HG03354 (cell line): ENCODE data around the gene LCP1.

Experiments used
- ATAC-seq: cut with Tn5 transposase; IDR thresholded peaks from one replicate; pipeline ENCODE4 v1.9.1; 2021; ENCODE audit warnings: mild to moderate bottlenecking; ENCODE audit not compliant: unreplicated experiment, poor library complexity, severe bottlenecking

LCP1 gene

DNA sequence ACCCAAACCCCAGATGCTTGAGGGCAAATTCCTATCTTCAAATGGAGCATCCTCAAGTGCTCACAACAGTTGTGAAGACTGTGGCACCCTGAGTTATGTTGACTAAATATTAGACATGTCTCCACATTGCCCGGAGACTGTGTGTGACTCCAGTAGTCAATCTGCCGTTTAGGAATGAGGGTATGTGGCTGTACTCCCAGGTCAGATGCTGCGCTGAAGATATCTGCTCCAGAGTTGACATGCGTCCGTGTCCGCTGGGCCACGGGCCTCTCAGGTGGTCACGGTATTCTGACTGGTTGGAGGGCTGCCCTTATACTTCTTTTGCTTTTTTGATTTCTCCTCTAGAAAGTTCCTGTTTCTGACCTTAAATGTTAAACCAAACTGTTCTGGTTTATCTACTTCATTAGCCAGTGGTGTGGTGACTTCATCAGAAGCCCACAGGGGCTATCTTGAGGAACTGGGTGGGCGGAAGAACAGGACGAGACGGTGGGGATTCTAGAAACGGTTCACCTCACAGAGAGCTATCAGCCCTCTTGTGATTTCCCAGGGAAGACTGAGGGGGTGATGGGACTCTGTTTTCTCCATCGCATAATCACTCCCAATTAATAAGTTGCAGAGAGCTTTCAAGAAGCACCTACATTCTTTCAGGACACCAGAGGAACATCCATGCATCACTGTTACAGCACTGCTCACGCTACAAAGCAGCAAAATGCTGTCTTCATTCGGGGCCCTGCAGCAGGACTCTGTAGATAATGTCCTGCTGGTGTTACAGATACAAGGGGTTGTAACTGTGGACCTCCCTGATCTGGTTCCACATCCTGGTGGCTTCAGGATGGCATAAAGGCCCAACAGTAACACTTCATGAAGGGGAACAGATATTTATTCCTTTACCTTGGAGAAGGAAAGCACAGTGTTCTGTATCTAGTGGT, 1.3 kb upstream of the LCP1 start:
- no peak for ATAC-seq

DNA sequence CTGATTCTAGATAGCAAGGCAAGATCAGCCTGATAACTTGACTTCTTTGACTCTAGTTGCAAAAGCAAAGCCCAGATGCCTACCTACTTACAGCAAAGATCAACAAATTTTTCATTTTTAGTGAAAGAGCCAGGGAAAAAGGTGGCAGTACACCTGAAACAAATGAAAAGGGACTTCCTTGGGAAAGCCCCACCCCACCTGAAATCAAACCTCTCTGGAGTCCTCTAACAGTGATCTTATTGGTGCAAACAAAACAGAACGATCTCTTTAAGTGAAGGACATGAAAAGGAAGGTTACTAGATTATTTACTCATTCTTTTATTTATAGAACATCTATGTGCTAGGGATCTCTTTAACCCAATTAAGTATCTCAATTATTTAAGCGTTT, 507 bp upstream of the LCP1 start:
- ATAC-seq, result peak; percentile 2

DNA sequence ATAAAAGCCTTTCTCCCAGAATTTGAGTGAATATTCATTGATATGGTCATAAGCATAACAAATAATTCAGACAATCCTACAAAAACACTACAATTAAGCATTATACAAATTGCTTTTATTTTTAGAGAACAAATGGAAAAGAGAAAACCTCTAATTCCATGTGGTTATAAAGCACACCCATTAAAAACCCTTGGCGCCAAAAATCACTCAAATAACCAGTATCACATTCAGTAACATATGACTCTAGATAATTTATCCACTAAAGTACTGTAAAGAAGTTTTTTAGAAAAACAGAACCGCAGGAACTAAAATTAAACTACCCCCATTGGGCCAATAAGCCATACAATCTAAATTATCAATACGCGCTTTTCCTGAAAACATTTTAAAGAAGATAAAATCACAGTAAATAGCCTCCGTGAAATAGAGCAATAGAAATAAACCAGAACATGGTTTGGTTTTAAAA, 569 bp downstream of the LCP1 start:
- no peak for ATAC-seq

DNA sequence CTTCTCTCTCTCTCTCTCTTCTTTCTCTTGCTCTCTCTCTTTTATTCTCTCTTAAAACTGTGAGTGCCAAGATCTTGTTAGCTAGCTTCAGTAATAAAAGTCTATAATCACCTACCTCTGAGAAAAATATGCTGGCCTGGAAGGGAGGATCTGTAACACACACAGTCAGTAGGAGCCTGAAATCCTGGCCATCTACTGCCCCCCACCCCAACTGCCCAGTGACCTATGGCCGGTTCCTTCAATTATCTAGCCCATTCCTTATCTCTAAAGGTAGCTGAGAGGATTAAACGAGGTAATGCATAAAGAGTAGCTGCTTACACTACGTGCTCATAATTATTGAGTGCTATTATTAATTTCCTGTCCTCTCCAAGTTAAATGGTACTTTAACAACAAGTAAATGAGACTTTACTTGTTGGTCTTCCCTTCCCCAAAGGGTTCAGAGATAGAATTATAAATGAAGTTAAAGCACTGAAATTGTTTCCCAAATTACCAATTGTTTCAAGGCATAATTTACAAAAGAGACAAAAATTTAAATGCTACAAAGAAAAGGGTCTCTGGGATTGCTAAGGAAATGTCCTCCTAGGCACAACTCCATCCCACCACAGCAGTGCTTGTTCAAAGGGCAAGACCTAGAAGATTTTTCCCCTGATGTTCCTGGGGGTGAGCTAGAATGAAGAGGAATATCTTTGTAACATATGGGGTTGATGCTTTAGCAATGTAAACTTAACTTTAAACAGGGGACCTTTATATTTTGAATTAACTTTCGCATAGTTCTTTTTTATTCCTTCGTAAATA, 1.8 kb downstream of the LCP1 start:
- no peak for ATAC-seq

DNA sequence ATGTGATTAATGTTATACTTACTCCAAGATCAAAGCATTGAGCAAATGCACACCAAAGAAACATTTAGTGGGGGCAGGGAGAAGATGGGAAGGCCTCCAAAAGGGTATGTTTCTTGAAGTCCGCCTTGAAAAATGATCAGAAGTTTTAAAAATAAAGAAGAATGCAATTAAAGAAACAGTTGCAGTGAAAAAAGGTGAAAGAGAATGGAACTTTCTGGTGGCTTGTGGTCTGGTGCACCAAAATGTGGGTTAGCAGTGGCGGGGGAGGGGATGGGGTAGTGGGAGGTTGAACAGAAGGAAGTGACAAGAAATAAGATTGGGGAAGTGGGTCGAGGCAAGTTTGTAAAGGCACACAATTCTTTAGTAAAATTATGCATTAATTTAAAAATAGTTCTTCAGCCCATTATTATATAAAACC, 2.5 kb downstream of the LCP1 start:
- ATAC-seq, result no peak

GRCh38 chr13:46178821-46179220, 3.2 kb downstream of the LCP1 start:
- ATAC-seq, result no peak

- ATAC-seq, result no peak
Observed at GRCh38 chr13:46178143-46178542, 3.8 kb downstream of the LCP1 start.

- peak; percentile 42 for ATAC-seq
Observed at GRCh38 chr13:46176756-46177155, 5.2 kb downstream of the LCP1 start.

- ATAC-seq, result no peak
Observed at GRCh38 chr13:46173656-46174055, 8.3 kb downstream of the LCP1 start.

DNA sequence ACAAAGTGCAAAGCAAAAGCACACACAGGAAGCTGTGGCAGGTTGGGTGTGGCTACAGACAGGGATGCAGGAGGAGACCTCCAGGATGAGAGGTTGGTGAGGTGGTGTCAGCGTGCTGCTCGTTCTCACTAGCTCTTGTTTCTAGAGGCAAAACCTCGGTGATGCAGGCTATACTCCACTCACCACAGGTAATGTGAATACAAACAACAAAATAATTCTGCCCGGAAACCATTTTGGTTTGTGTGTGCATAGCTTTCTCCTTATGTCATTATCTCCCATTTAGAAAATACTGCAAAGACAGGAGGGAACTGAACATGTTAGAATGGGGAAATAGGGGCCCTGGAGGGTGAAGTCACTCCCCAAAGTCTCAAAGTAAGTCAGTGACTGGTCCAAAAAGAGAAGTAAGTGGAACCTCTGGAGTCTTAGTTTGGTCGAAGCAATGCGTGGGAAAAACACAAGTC, 9.4 kb downstream of the LCP1 start:
- no peak for ATAC-seq

DNA sequence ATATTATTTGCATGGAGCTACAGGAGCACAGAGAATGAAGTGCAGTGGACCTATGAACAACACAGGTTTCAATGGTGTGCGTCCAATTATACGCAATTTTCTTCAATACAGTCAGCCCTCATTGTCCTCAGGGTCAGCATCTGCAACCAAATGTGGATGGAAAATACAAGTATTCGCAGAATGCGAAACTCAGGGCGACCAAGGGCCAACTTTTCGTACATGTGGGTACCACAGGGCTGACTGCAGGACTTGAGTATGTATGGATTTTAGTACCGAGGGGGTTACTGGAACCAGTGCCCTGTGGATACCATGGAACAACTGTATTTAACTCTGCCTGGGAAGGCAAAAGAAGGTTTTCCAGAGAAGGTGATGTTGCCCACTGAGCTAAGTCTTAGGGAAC, 10.2 kb downstream of the LCP1 start:
- ATAC-seq, result no peak

DNA sequence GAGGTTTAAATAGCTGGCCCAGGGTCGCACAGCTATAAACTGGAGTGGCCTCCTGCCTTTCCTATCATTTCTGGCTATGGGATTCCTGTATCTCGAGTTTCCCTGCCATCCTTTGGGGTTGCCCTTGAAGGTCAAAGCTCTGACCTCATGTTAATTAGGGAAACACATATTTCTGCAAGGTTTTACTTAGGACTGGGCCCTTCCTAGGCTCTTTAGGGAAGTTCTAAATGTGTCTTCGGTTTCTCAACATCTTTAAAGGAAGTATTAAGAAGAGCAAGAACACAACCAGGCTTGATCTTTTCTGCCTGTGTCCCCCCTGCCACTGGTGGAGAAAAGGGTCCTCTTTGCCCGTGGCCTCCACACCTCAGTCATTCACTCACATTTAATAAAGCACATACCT, 10.8 kb downstream of the LCP1 start:
- ATAC-seq, result no peak

DNA sequence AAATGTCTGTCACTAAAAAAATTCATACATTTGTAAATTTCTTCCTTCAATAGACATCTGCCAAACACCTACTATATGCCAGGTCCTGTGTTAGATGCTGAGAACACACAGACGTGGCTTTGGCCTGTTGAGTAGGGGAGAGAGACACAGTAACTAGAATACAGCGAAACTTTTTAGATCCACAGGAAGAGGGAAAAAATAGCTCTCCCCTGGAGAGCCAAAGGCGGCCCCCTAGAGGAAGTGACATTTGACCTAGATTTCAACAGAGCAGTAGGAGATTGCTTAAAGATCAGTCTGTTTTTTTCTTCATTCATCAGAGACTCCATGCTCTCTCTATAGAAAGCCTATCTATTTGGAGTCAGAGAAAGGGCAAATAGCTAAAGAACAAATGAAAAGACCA, 11.3 kb downstream of the LCP1 start:
- ATAC-seq, result no peak

- no peak for ATAC-seq
Observed at GRCh38 chr13:46170268-46170667, 11.7 kb downstream of the LCP1 start.

DNA sequence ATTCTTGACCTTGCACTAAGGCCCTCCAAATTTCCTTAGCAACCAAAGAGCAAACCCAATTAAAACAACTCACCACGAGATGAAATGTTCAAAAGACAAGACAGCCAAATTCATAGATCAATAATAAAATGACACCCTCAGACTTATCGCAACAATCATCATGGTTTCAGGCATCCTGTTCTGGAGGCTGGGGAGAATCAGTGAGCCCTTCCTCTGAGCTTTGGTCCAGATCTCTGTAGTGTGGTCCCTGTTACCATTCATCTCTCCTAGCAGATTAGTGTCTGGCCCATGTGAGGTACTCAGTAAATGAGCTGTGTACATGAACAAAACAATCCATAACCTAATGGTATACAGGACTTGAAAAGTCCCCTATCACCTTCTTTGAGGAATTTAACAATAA, 12.2 kb downstream of the LCP1 start:
- no peak for ATAC-seq

GRCh38 chr13:46168783-46169182, 13.2 kb downstream of the LCP1 start:
- ATAC-seq, result no peak

GRCh38 chr13:46168341-46168740, 13.6 kb downstream of the LCP1 start:
- ATAC-seq, result peak; percentile 42

DNA sequence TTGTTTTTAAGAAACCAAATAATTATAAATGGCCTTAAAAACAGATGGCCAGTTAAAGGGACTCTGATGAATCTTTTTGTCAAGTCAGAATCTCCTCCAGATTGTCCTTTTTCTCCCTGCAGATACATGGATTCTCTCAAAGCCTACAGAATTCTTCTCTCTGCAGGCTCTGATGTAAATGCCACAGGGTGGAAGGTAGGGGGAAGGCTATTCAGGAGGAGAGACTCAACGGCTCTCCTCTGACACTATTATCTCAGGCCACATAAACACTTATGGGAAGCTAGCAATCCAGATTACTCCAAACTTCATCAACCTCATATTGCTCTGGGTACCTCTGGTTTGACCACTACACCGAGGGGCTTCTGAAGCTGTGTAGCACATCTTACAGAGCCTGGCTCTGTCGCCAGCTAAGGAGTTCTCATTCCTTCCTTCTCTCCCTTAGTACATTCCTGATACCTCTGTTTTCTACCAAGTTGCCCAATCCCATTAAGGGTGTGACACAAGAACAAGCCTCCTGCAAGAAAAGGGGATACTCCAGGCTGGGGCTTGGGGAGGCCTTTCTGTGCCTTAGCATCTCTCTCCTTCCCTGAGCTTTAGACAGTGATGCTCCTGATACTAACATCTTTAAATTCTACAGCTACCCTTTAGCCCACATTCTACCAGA, 14.9 kb downstream of the LCP1 start:
- ATAC-seq, result no peak

GRCh38 chr13:46166224-46166584, 15.8 kb downstream of the LCP1 start:
- no peak for ATAC-seq

DNA sequence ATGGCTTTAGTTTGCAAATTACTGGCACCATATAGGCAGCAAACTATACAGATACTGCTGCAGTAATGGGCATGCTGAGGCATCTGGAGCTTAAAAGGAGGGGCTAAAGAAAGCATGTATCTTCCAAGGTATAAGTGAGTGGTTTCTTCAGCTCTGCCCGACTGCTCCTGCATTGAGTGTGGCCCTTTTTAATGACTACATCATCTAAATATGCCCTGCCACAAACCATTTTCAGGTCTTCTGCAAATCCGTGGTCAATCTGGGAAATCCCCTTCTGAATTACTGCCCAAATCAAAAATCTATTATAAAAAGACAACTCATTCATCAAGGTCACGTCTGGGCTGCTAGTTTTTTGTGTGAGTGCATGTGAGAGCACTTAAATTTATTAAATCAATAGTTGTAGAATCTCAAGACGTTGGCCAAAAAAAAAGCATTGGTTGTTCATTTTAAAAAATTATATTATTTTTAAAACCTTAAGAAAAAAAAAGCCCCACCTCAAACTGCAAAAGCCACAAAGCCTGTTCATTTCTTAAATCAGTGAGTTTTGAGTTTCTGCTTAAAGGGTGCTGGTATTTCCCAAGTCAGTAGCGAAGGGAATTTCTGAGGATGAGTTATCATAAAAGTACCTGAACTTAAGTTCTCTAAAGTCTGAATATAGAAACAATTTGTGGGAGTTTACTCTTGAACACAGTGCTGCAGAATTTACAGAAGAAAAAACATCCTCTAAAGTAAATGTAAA, 16.3 kb downstream of the LCP1 start:
- peak; percentile 60 for ATAC-seq
